Astrocyte (in vitro differentiated cells and primary cell): ENCODE results near the gene DENND6A. TPM values are rescaled to one million over a fixed set of nuclear protein-coding genes. Genes with fewer than 3 reads are reported as not detected.

Source experiments
- DNase-seq: peaks from one replicate; pipeline ENCODE4 v3.0.0-alpha.2; 2010; ENCODE audit warnings: low read depth
- FAIRE-seq: peaks from 2 replicates; lab custom pipeline; 2011; peaks lifted over from hg19 to GRCh38; lab: Jason Lieb, UNC
- H2AFZ ChIP-seq: 2 replicates; pipeline ENCODE4 v1.6.0; 2012; ENCODE audit warnings: low read depth, low read length, inconsistent platforms
- H3K27ac ChIP-seq: 2 replicates; pipeline ENCODE4 v1.5.1; 2011; ENCODE audit warnings: low read depth, low read length, inconsistent platforms
- H3K27me3 ChIP-seq: 2 replicates; pipeline ENCODE4 v1.6.0; 2011; ENCODE audit warnings: low read length, inconsistent platforms; ENCODE audit not compliant: insufficient read depth
- H3K36me3 ChIP-seq: 2 replicates; pipeline ENCODE4 v1.5.1; 2011; ENCODE audit warnings: low read length, inconsistent platforms; ENCODE audit not compliant: insufficient read depth
- H3K4me1 ChIP-seq: 2 replicates; pipeline ENCODE4 v1.5.1; 2011; ENCODE audit warnings: low read length, inconsistent platforms; ENCODE audit not compliant: insufficient read depth
- H3K4me2 ChIP-seq: 2 replicates; pipeline ENCODE4 v1.6.0; 2012; ENCODE audit warnings: low read length, inconsistent platforms
- H3K4me3 ChIP-seq: 2 replicates; pipeline ENCODE4 v1.5.1; 2011; ENCODE audit warnings: low read depth, mild to moderate bottlenecking, low read length, inconsistent platforms; ENCODE audit not compliant: insufficient read depth
- H3K79me2 ChIP-seq: 2 replicates; pipeline ENCODE4 v1.6.0; 2012; ENCODE audit warnings: mild to moderate bottlenecking, low read length, inconsistent platforms; ENCODE audit not compliant: insufficient read depth
- H3K9ac ChIP-seq: 2 replicates; pipeline ENCODE4 v1.6.0; 2012; ENCODE audit warnings: mild to moderate bottlenecking, low read length, inconsistent platforms
- H3K9me3 ChIP-seq: 2 replicates; pipeline ENCODE4 v1.5.1; 2012; ENCODE audit warnings: low read depth, mild to moderate bottlenecking, low read length, inconsistent platforms; ENCODE audit not compliant: insufficient read depth
- H4K20me1 ChIP-seq: 2 replicates; pipeline ENCODE4 v1.6.0; 2012; ENCODE audit warnings: low read length, inconsistent platforms; ENCODE audit not compliant: insufficient read depth
- H3K27ac Mint-ChIP-seq: one replicate; pipeline ENCODE4 v1.8.0; 2021; ENCODE audit warnings: mild to moderate bottlenecking, mixed read lengths; ENCODE audit not compliant: unreplicated experiment
- H3K27me3 Mint-ChIP-seq: one replicate; pipeline ENCODE4 v1.8.0; 2021; ENCODE audit warnings: low read depth, mixed read lengths; ENCODE audit not compliant: unreplicated experiment
- H3K36me3 Mint-ChIP-seq: one replicate; pipeline ENCODE4 v1.8.0; 2021; ENCODE audit warnings: low read depth, mixed read lengths; ENCODE audit not compliant: unreplicated experiment
- H3K4me1 Mint-ChIP-seq: one replicate; pipeline ENCODE4 v1.8.0; 2021; ENCODE audit warnings: low read depth, mixed read lengths; ENCODE audit not compliant: unreplicated experiment
- H3K4me3 Mint-ChIP-seq: one replicate; pipeline ENCODE4 v1.8.0; 2021; ENCODE audit warnings: mild to moderate bottlenecking, moderate library complexity, mixed read lengths; ENCODE audit not compliant: unreplicated experiment
- H3K9me3 Mint-ChIP-seq: one replicate; pipeline ENCODE4 v1.8.0; 2021; ENCODE audit warnings: mild to moderate bottlenecking, mixed read lengths; ENCODE audit not compliant: unreplicated experiment
- EZH2 ChIP-seq: IDR thresholded peaks from 2 replicates; pipeline ENCODE4 v1.6.1; 2012; ENCODE audit warnings: mild to moderate bottlenecking, low read length, inconsistent platforms; ENCODE audit not compliant: insufficient read depth
- total RNA-seq: library from RNA; stranded (reverse); gene quantifications from 2 replicates; pipeline ENCODE4 v1.2.1, GENCODE V29; 2021
- TF ChIP-seq, protein P1 (sequence below): IDR thresholded peaks from 2 replicates; pipeline ENCODE4 v1.5.1; 2011; ENCODE audit warnings: low read depth, mild to moderate bottlenecking, inconsistent platforms, low read length, moderate library complexity; ENCODE audit not compliant: insufficient read depth

Gene DENND6A
- total RNA-seq, 1 donor from 2014 or later: 6.6 TPM

- Histone ChIP-seq H3K9me3 (no peaks in the 10 kb centered on the region), H3K4me1 (peaks cover 3% of the 10 kb centered on the region), H3K9ac (no peak overlapping the region), H3K4me2 (no peak overlapping the region), H3K36me3 (no peaks in the 10 kb centered on the region), H3K27me3 (no peaks in the 10 kb centered on the region), H3K27ac (no peak overlapping the region), H3K79me2 (no peaks in the 10 kb centered on the region), H2AFZ (no peak overlapping the region), H4K20me1 (no peaks in the 10 kb centered on the region), H3K4me3 (no peak overlapping the region)
- Mint-ChIP-seq H3K27ac (no peak overlapping the region), H3K9me3 (no peaks in the 10 kb centered on the region), H3K4me3 (no peak overlapping the region), H3K27me3 (no peaks in the 10 kb centered on the region), H3K4me1 (no peaks in the 10 kb centered on the region), H3K36me3 (no peaks in the 10 kb centered on the region)
- DNase-seq (no peak), FAIRE-seq (no peak)
- TF ChIP-seq, protein P1, sequence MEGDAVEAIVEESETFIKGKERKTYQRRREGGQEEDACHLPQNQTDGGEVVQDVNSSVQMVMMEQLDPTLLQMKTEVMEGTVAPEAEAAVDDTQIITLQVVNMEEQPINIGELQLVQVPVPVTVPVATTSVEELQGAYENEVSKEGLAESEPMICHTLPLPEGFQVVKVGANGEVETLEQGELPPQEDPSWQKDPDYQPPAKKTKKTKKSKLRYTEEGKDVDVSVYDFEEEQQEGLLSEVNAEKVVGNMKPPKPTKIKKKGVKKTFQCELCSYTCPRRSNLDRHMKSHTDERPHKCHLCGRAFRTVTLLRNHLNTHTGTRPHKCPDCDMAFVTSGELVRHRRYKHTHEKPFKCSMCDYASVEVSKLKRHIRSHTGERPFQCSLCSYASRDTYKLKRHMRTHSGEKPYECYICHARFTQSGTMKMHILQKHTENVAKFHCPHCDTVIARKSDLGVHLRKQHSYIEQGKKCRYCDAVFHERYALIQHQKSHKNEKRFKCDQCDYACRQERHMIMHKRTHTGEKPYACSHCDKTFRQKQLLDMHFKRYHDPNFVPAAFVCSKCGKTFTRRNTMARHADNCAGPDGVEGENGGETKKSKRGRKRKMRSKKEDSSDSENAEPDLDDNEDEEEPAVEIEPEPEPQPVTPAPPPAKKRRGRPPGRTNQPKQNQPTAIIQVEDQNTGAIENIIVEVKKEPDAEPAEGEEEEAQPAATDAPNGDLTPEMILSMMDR: no peak
- TF ChIP-seq EZH2: no peak
These were observed 8.9 kb upstream of the DENND6A start for GRCh38 chr3:57701781-57702180.

DNA sequence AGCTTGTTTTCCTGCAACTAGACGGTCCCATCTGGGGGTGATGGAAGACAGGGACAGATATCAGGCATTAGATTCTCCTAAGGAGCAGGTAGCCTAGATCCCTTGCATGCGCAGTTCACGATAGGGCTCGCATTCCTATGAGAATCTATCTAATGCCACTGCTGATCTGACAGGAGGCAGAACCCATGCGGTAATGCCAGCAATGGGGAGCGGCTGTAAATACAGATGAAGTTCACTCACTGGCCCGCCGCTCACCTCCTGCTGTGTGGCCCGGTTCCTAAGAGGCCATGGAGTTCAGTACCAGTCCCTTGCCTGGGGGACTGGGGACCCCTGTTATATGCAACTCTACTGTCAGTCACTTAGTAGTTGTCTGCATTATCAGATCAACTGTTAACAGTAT lies 7.9 kb upstream of the DENND6A start:
- Mint-ChIP-seq H3K4me3 (no peak overlapping the region), H3K9me3 (no peaks in the 10 kb centered on the region), H3K27ac (no peak overlapping the region), H3K27me3 (no peaks in the 10 kb centered on the region), H3K4me1 (no peaks in the 10 kb centered on the region), H3K36me3 (no peaks in the 10 kb centered on the region)
- Histone ChIP-seq H3K4me3 (no peak overlapping the region), H4K20me1 (no peaks in the 10 kb centered on the region), H3K4me2 (no peak overlapping the region), H2AFZ (no peak overlapping the region), H3K27me3 (no peaks in the 10 kb centered on the region), H3K4me1 (no peaks in the 10 kb centered on the region), H3K9ac (no peak overlapping the region), H3K36me3 (no peaks in the 10 kb centered on the region), H3K9me3 (no peaks in the 10 kb centered on the region), H3K79me2 (no peaks in the 10 kb centered on the region), H3K27ac (no peak overlapping the region)
- FAIRE-seq (no peak), DNase-seq (no peak)
- no peak for TF ChIP-seq EZH2
- TF ChIP-seq, protein P1: no peak

- Histone ChIP-seq H3K4me1 (no peaks in the 10 kb centered on the region), H3K9ac (no peak overlapping the region), H3K27me3 (no peaks in the 10 kb centered on the region), H3K79me2 (no peaks in the 10 kb centered on the region), H3K4me3 (no peak overlapping the region), H3K27ac (no peak overlapping the region), H4K20me1 (no peaks in the 10 kb centered on the region), H3K9me3 (no peaks in the 10 kb centered on the region), H2AFZ (no peak overlapping the region), H3K36me3 (no peaks in the 10 kb centered on the region), H3K4me2 (no peak overlapping the region)
- no peak for DNase-seq
- H3K4me1 Mint-ChIP-seq: no peaks in the 10 kb centered on the region
- TF ChIP-seq, protein P1: no peak
- no peak for TF ChIP-seq EZH2
- H3K27me3 Mint-ChIP-seq: no peaks in the 10 kb centered on the region
- H3K27ac Mint-ChIP-seq: no peak overlapping the region
- H3K4me3 Mint-ChIP-seq: no peak overlapping the region
- no peaks in the 10 kb centered on the region for H3K36me3 Mint-ChIP-seq
- FAIRE-seq: no peak
- no peaks in the 10 kb centered on the region for H3K9me3 Mint-ChIP-seq
These were observed 6.7 kb upstream of the DENND6A start for GRCh38 chr3:57699591-57699990.
